Trophoblast cell (in vitro differentiated cells and primary cell): ENCODE measurements around the gene DGCR2.

Source experiments
- DNase-seq, 2 donors: peaks; one replicate each; pipeline ENCODE4 v3.0.0-alpha.2; 2016
- H2AFZ ChIP-seq: 2 replicates; pipeline ENCODE4 v1.6.1; 2013; ENCODE audit warnings: low read length, moderate library complexity, mild to moderate bottlenecking; ENCODE audit not compliant: insufficient read depth, poor library complexity
- H2AK5ac ChIP-seq: 2 replicates; pipeline ENCODE4 v1.6.1; 2013; ENCODE audit warnings: mild to moderate bottlenecking, low read length
- H2BK120ac ChIP-seq: 2 replicates; pipeline ENCODE4 v1.6.1; 2013; ENCODE audit warnings: low read length, mild to moderate bottlenecking, moderate library complexity; ENCODE audit not compliant: insufficient read depth, poor library complexity
- H2BK12ac ChIP-seq: 2 replicates; pipeline ENCODE4 v1.6.1; 2013; ENCODE audit warnings: mild to moderate bottlenecking, low read length, moderate library complexity
- H2BK5ac ChIP-seq: 2 replicates; pipeline ENCODE4 v1.6.1; 2013; ENCODE audit warnings: low read length, low read depth, moderate library complexity, mild to moderate bottlenecking; ENCODE audit not compliant: poor library complexity
- H3K14ac ChIP-seq: 2 replicates; pipeline ENCODE4 v1.6.1; 2013; ENCODE audit warnings: mild to moderate bottlenecking, low read length
- H3K18ac ChIP-seq: 2 replicates; pipeline ENCODE4 v1.6.1; 2013; ENCODE audit warnings: mild to moderate bottlenecking, low read length
- H3K23ac ChIP-seq: 2 replicates; pipeline ENCODE4 v1.6.1; 2013; ENCODE audit warnings: low read length
- H3K27ac ChIP-seq: 2 replicates; pipeline ENCODE4 v1.5.1; 2013; ENCODE audit warnings: low read depth, mild to moderate bottlenecking, inconsistent platforms, low read length, moderate library complexity
- H3K27me3 ChIP-seq: 2 replicates; pipeline ENCODE4 v1.6.1; 2013; ENCODE audit warnings: inconsistent platforms, mild to moderate bottlenecking, low read length, moderate library complexity; ENCODE audit not compliant: insufficient read depth
- H3K36me3 ChIP-seq, 2 experiments: 1 replicate in 1 of 2; 2 replicates in 1 of 2; pipeline ENCODE4 v1.6.1; 2013; ENCODE audit warnings: low read length in 2 of 2, mild to moderate bottlenecking in 2 of 2, moderate library complexity in 1 of 2; ENCODE audit not compliant: insufficient read depth in 2 of 2, control insufficient read depth in 1 of 2
- H3K4ac ChIP-seq: 2 replicates; pipeline ENCODE4 v1.6.1; 2013; ENCODE audit warnings: low read depth, mild to moderate bottlenecking, low read length, moderate library complexity
- H3K4me1 ChIP-seq, 2 experiments: 1 replicate in 1 of 2; 2 replicates in 1 of 2; pipeline ENCODE4 v1.6.1; 2013; ENCODE audit warnings: low read length in 2 of 2, mild to moderate bottlenecking in 2 of 2, moderate library complexity in 1 of 2; ENCODE audit not compliant: insufficient read depth in 2 of 2, control insufficient read depth in 1 of 2
- H3K4me2 ChIP-seq: 2 replicates; pipeline ENCODE4 v1.6.1; 2013; ENCODE audit warnings: inconsistent platforms, mild to moderate bottlenecking, low read length, moderate library complexity
- H3K4me3 ChIP-seq: 2 replicates; pipeline ENCODE4 v1.5.1; 2013; ENCODE audit warnings: mild to moderate bottlenecking, low read depth, low read length, inconsistent platforms
- H3K79me1 ChIP-seq: one replicate; pipeline ENCODE4 v1.6.1; 2013; ENCODE audit warnings: low read length
- H3K79me2 ChIP-seq: 2 replicates; pipeline ENCODE4 v1.6.1; 2013; ENCODE audit warnings: low read length, mild to moderate bottlenecking; ENCODE audit not compliant: control insufficient read depth, insufficient read depth, poor library complexity
- H3K9ac ChIP-seq: 2 replicates; pipeline ENCODE4 v1.6.1; 2013; ENCODE audit warnings: mild to moderate bottlenecking, low read length
- H3K9me3 ChIP-seq: 2 replicates; pipeline ENCODE4 v1.6.1; 2013; ENCODE audit warnings: low read depth, mild to moderate bottlenecking, control low read depth, inconsistent platforms, low read length; ENCODE audit not compliant: insufficient read depth
- H4K12ac ChIP-seq: 2 replicates; pipeline ENCODE4 v1.6.1; 2013; ENCODE audit warnings: low read depth, mild to moderate bottlenecking, low read length, moderate library complexity
- H4K8ac ChIP-seq: 2 replicates; pipeline ENCODE4 v1.6.1; 2013; ENCODE audit warnings: low read depth, mild to moderate bottlenecking, low read length, moderate library complexity
- H4K91ac ChIP-seq: one replicate; pipeline ENCODE4 v1.6.1; 2013; ENCODE audit warnings: low read depth, mild to moderate bottlenecking, low read length, moderate library complexity
- WGBS: extraction: QIAGEN DNeasy Blood & Tissue Kit; methylation state at CpG from one replicate; pipeline ENCODE4 v1.1.7; 2013; ENCODE audit warnings: missing lambda C conversion rate; ENCODE audit not compliant: insufficient read length, insufficient coverage; ENCODE audit errors: extremely low coverage; 5-methylcytosine and 5-hydroxymethylcytosine counted together

DGCR2 gene

GRCh38 chr22:19105456-19105855, 16.8 kb downstream of the DGCR2 start:
- Histone ChIP-seq H2AK5ac (no peak overlapping the region), H2BK12ac (no peak overlapping the region), H3K4me3 (no peak overlapping the region), H2BK120ac (no peak overlapping the region), H4K91ac (no peak overlapping the region), H3K23ac (no peak overlapping the region), H4K12ac (no peak overlapping the region), H3K27ac (no peak overlapping the region), H2BK5ac (no peak overlapping the region), H3K14ac (no peak overlapping the region), H4K8ac (no peak overlapping the region), H2AFZ (no peak overlapping the region), H3K4me2 (no peak overlapping the region), H3K4ac (peak overlapping the region; percentile 21), H3K36me3 (no peaks in the 10 kb centered on the region), H3K79me1 (no peaks in the 10 kb centered on the region), H3K9me3 (no peaks in the 10 kb centered on the region), H3K79me2 (peaks cover 11% of the 10 kb centered on the region), H3K9ac (no peak overlapping the region), H3K18ac (no peak overlapping the region), H3K4me1 (no peaks in the 10 kb centered on the region), H3K27me3 (no peaks in the 10 kb centered on the region)
- no CpG with 5 or more reads among the region's 8 CpGs for WGBS
- no peak for DNase-seq

- H3K4ac ChIP-seq, result peak overlapping the region; percentile 52
- no peak overlapping the region for H3K4me2 ChIP-seq
- no peak overlapping the region for H3K4me3 ChIP-seq
- no peaks in the 10 kb centered on the region for H3K79me1 ChIP-seq
- H3K4me1 ChIP-seq, result no peaks in the 10 kb centered on the region
- no peak overlapping the region for H3K27ac ChIP-seq
- no peak for DNase-seq
- no peak overlapping the region for H2BK12ac ChIP-seq
- H3K36me3 ChIP-seq, result peaks cover 0 to 2% of the 10 kb centered on the region in 2 experiments
- no peak overlapping the region for H4K12ac ChIP-seq
- no peak overlapping the region for H3K23ac ChIP-seq
- H4K8ac ChIP-seq, result no peak overlapping the region
- no peak overlapping the region for H3K14ac ChIP-seq
- no peaks in the 10 kb centered on the region for H3K9me3 ChIP-seq
- no peak overlapping the region for H2BK5ac ChIP-seq
- H3K9ac ChIP-seq, result no peak overlapping the region
- no peak overlapping the region for H2AFZ ChIP-seq
- WGBS, result no CpG with 5 or more reads among the region's 5 CpGs
- H2BK120ac ChIP-seq, result no peak overlapping the region
- H2AK5ac ChIP-seq, result no peak overlapping the region
- no peaks in the 10 kb centered on the region for H3K27me3 ChIP-seq
- H4K91ac ChIP-seq, result no peak overlapping the region
- no peak overlapping the region for H3K18ac ChIP-seq
- peaks cover 11% of the 10 kb centered on the region for H3K79me2 ChIP-seq
These were observed 18.1 kb downstream of the DGCR2 start for GRCh38 chr22:19103880-19104821.

- Histone ChIP-seq H3K79me1 (no peaks in the 10 kb centered on the region), H3K4me3 (no peak overlapping the region), H3K4me2 (no peak overlapping the region), H3K4ac (peak overlapping the region; percentile 23), H3K18ac (peak overlapping the region; percentile 79), H2BK12ac (no peak overlapping the region), H4K12ac (no peak overlapping the region), H3K4me1 (no peaks in the 10 kb centered on the region), H2AFZ (no peak overlapping the region), H4K8ac (no peak overlapping the region), H4K91ac (no peak overlapping the region), H3K36me3 (peaks cover 0 to 6% of the 10 kb centered on the region in 2 experiments), H3K27ac (no peak overlapping the region), H2BK120ac (no peak overlapping the region), H3K79me2 (peaks cover 2% of the 10 kb centered on the region), H2AK5ac (no peak overlapping the region), H3K27me3 (no peaks in the 10 kb centered on the region), H2BK5ac (no peak overlapping the region), H3K9ac (no peak overlapping the region), H3K14ac (no peak overlapping the region), H3K23ac (no peak overlapping the region), H3K9me3 (no peaks in the 10 kb centered on the region)
- DNase-seq, result no peak
- WGBS, result no CpG with 5 or more reads among the region's 4 CpGs
These were observed 24.1 kb downstream of the DGCR2 start for GRCh38 chr22:19098157-19098556.

GRCh38 chr22:19097518-19097917, 24.7 kb downstream of the DGCR2 start:
- WGBS, result no CpG with 5 or more reads among the region's 3 CpGs
- H3K9me3 ChIP-seq, result no peaks in the 10 kb centered on the region

More at GRCh38 chr22:19097518-19097917, 24.7 kb downstream of the DGCR2 start:
- H4K12ac ChIP-seq, result no peak overlapping the region
- no peaks in the 10 kb centered on the region for H3K4me1 ChIP-seq
- no peak overlapping the region for H4K91ac ChIP-seq
- no peak overlapping the region for H3K27ac ChIP-seq
- DNase-seq, result no peak
- peaks cover 0 to 6% of the 10 kb centered on the region in 2 experiments for H3K36me3 ChIP-seq
- no peaks in the 10 kb centered on the region for H3K27me3 ChIP-seq
- no peaks in the 10 kb centered on the region for H3K79me1 ChIP-seq
- no peak overlapping the region for H3K18ac ChIP-seq
- H3K79me2 ChIP-seq, result peaks cover 2% of the 10 kb centered on the region
- no peak overlapping the region for H3K4me3 ChIP-seq
- H2AFZ ChIP-seq, result no peak overlapping the region
- no peak overlapping the region for H2BK120ac ChIP-seq
- H2BK5ac ChIP-seq, result no peak overlapping the region
- H3K4ac ChIP-seq, result peak overlapping the region; percentile 33
- H3K23ac ChIP-seq, result no peak overlapping the region
- no peak overlapping the region for H4K8ac ChIP-seq
- H3K14ac ChIP-seq, result no peak overlapping the region
- no peak overlapping the region for H2AK5ac ChIP-seq
- H3K9ac ChIP-seq, result no peak overlapping the region
- no peak overlapping the region for H3K4me2 ChIP-seq
- H2BK12ac ChIP-seq, result no peak overlapping the region
